ENCODE measurements around the gene MBNL2.

Gene MBNL2

GRCh38 chr13:97386801-97387484 is 164.8 kb downstream of the MBNL2 start:
- no peak for DNase-seq

- no peak for DNase-seq
These were observed 165.3 kb downstream of the MBNL2 start for GRCh38 chr13:97387485-97387839.

- no peak for DNase-seq
These were observed 165.8 kb downstream of the MBNL2 start for GRCh38 chr13:97387890-97388289.

- no peak for DNase-seq
These were observed 166.2 kb downstream of the MBNL2 start for GRCh38 chr13:97388373-97388772.

- no peak for DNase-seq
These were observed 168.9 kb downstream of the MBNL2 start for GRCh38 chr13:97390941-97391600.

- no peak for DNase-seq
These were observed 169.9 kb downstream of the MBNL2 start for GRCh38 chr13:97392020-97392419.

GRCh38 chr13:97394542-97394941 is 172.4 kb downstream of the MBNL2 start:
- DNase-seq: no peak

GRCh38 chr13:97395447-97396136 is 173.5 kb downstream of the MBNL2 start:
- DNase-seq: no peak

- no peak for DNase-seq
These were observed 175.1 kb downstream of the MBNL2 start for GRCh38 chr13:97397267-97397666.

- DNase-seq: no peak
These were observed 179.3 kb downstream of the MBNL2 start for GRCh38 chr13:97401421-97401820.

- no peak for DNase-seq
These were observed 182.0 kb downstream of the MBNL2 start for GRCh38 chr13:97403893-97404750.

- no peak for DNase-seq
These were observed 185.4 kb downstream of the MBNL2 start for GRCh38 chr13:97407540-97407939.

GRCh38 chr13:97408938-97409337 is 186.8 kb downstream of the MBNL2 start:
- DNase-seq: no peak

GRCh38 chr13:97411984-97412383 is 189.9 kb downstream of the MBNL2 start:
- no peak for DNase-seq

- no peak for DNase-seq
These were observed 191.6 kb downstream of the MBNL2 start for GRCh38 chr13:97413694-97414093.

- DNase-seq: no peak
These were observed 192.3 kb downstream of the MBNL2 start for GRCh38 chr13:97414392-97414791.

- no peak for DNase-seq
These were observed 195.6 kb downstream of the MBNL2 start for GRCh38 chr13:97417698-97418097.

GRCh38 chr13:97422118-97423054 is 200.3 kb downstream of the MBNL2 start:
- peak; percentile 15 for DNase-seq

GRCh38 chr13:97423300-97424045 is 201.3 kb downstream of the MBNL2 start:
- no peak for DNase-seq

- no peak for DNase-seq
These were observed 203.5 kb downstream of the MBNL2 start for GRCh38 chr13:97425590-97425989.

GRCh38 chr13:97426695-97427094 is 204.6 kb downstream of the MBNL2 start:
- DNase-seq: no peak

All from NCI-H82 (cell line).